ENCODE measurements around the gene YWHAE.

DNA sequence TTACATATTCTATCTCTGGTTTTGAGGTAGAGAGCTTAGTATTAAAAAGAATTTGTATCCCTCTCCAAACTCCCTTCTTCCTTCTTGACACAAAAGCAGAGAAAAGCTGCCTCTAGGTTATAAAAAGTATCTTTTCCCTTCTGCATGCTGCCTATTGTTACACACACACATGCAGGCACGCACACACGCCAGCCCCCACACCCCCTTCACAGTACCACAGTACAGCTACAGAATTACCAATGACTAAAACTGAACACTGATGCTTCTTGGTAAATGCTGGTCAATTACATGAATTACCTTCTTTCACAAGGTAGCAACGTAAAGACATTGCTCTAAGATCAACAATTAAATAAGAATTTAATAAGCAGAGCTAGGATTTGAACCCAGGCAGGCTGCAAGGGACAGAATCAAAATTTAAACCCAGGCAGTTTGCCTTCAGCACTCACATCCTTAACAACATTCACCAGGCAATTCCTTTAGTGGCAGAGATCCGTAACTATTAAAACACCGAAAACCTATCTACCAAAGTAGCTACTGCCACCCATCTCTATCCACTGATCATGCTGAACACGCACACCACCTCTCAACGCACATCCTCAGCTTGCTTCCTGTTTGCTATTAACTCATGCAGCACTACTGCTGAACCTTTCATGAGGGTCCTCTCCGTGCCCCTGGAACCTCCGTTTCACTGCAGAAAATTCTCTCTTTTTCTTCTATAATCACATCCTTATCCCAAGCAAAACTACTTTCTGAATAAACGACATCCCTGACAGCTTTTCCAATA lies 37.8 kb downstream of the YWHAE start:
- no peak for TF ChIP-seq POLR2A (IDR thresholded peaks at IDR 0.05)
- TF ChIP-seq, protein P1, sequence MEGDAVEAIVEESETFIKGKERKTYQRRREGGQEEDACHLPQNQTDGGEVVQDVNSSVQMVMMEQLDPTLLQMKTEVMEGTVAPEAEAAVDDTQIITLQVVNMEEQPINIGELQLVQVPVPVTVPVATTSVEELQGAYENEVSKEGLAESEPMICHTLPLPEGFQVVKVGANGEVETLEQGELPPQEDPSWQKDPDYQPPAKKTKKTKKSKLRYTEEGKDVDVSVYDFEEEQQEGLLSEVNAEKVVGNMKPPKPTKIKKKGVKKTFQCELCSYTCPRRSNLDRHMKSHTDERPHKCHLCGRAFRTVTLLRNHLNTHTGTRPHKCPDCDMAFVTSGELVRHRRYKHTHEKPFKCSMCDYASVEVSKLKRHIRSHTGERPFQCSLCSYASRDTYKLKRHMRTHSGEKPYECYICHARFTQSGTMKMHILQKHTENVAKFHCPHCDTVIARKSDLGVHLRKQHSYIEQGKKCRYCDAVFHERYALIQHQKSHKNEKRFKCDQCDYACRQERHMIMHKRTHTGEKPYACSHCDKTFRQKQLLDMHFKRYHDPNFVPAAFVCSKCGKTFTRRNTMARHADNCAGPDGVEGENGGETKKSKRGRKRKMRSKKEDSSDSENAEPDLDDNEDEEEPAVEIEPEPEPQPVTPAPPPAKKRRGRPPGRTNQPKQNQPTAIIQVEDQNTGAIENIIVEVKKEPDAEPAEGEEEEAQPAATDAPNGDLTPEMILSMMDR (IDR thresholded peaks at IDR 0.05) = no peak

All from testis (tissue), 2 donors.